HAP-1 (cell line): ENCODE data around the gene PI4K2B.
"Not testable (repeated sequence)": the region's sequence is repeated elsewhere in the genome, so short reads cannot be mapped to it uniquely, and the experiment has no call there.

ENCODE experiments used
- DNase-seq, 2 experiments: peaks; one replicate each; pipeline ENCODE4 v3.0.0-alpha.2; 2016 to 2020; ENCODE audit warnings: low spot score in 2 of 2
- H3K27me3 ChIP-seq: fragments of 250-450 bp; sonication (Bioruptor Pico); 2 replicates; pipeline ENCODE4 v1.5.1; 2020; ENCODE audit warnings: low read depth, mild to moderate bottlenecking, moderate library complexity
- H3K36me3 ChIP-seq: fragments of 250-450 bp; sonication (Bioruptor Pico); replicated peaks from 2 replicates; pipeline ENCODE4 v1.5.1; 2020; ENCODE audit warnings: mild to moderate bottlenecking
- H3K4me1 ChIP-seq: fragments of 250-450 bp; sonication (Bioruptor Pico); 2 replicates; pipeline ENCODE4 v1.5.1; 2020; ENCODE audit warnings: mild to moderate bottlenecking
- H3K4me3 ChIP-seq: fragments of 250-450 bp; sonication (Bioruptor Pico); 2 replicates; pipeline ENCODE4 v1.5.1; 2020; ENCODE audit warnings: mild to moderate bottlenecking, moderate library complexity
- H3K9me3 ChIP-seq: fragments of 250-450 bp; sonication (Bioruptor Pico); 2 replicates; pipeline ENCODE4 v1.5.1; 2020; ENCODE audit warnings: mild to moderate bottlenecking, moderate library complexity
- in situ Hi-C: fragments of 300-500 bp; cut with MboI; formaldehyde crosslinking; loops from 3 replicates; pipeline ENCODE4 v1.14.3; 2020; ENCODE audit warnings: low sequenced_read_pairs, inconsistent platforms, mixed read lengths

Gene PI4K2B

GRCh38 chr4:25302626-25303025 is 68.8 kb downstream of the PI4K2B start:
- Histone ChIP-seq H3K4me3 (no peak overlapping the region), H3K27me3 (no peaks in the 10 kb centered on the region), H3K9me3 (no peaks in the 10 kb centered on the region), H3K4me1 (peaks cover 8% of the 10 kb centered on the region), H3K36me3 (no peaks in the 10 kb centered on the region)
- DNase-seq = no peak
- in situ Hi-C loops = no loop called here

GRCh38 chr4:25303578-25303977 is 69.7 kb downstream of the PI4K2B start:
- H3K4me1 ChIP-seq = peaks cover 5% of the 10 kb centered on the region
- no peaks in the 10 kb centered on the region for H3K27me3 ChIP-seq
- DNase-seq = no peak
- no peak overlapping the region for H3K4me3 ChIP-seq
- no peaks in the 10 kb centered on the region for H3K36me3 ChIP-seq
- no peaks in the 10 kb centered on the region for H3K9me3 ChIP-seq
- in situ Hi-C loops = no loop called here

DNA sequence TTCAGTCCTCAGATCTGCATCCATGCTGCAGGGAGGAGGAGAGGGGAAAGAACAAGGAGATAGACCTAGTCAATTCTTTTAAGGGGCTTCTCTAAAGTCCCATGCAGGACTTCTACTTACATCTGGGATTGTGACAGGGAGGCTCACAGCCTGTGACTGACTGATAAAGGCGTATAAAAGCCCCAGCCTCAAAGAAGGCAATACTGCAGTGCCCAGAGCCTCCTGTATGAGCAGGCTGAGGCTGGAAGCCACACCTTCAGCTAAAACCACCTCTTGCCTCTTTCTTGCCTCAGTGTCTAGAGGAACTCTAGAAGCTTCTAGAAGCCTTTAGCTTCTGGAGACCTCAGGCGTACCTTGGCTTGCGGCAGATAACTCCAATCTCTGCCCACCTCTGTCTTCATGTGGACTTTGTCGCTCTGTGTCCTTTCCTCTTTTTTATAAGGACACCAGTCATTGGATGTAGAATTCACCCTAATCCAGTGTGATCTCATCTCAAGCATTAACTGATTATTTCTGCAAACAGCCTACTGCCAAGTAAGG is 72.8 kb downstream of the PI4K2B start:
- in situ Hi-C loops = no loop called here
- H3K27me3 ChIP-seq = no peaks in the 10 kb centered on the region
- DNase-seq = no peak
- no peaks in the 10 kb centered on the region for H3K36me3 ChIP-seq
- peaks cover 17% of the 10 kb centered on the region for H3K4me1 ChIP-seq
- H3K4me3 ChIP-seq = no peak overlapping the region
- H3K9me3 ChIP-seq = no peaks in the 10 kb centered on the region

- in situ Hi-C loops = no loop called here
- Histone ChIP-seq H3K4me1 (peaks cover 21% of the 10 kb centered on the region), H3K27me3 (no peaks in the 10 kb centered on the region), H3K9me3 (no peaks in the 10 kb centered on the region), H3K36me3 (no peaks in the 10 kb centered on the region), H3K4me3 (no peak overlapping the region)
- DNase-seq = no peak
Measured at GRCh38 chr4:25307596-25307995, 73.8 kb downstream of the PI4K2B start.

- H3K36me3 ChIP-seq = no peaks in the 10 kb centered on the region
- H3K4me1 ChIP-seq = peaks cover 21% of the 10 kb centered on the region
- no peak for DNase-seq
- H3K9me3 ChIP-seq = no peaks in the 10 kb centered on the region
- in situ Hi-C loops = no loop called here
- no peak overlapping the region for H3K4me3 ChIP-seq
- no peaks in the 10 kb centered on the region for H3K27me3 ChIP-seq
Measured at GRCh38 chr4:25308306-25308705, 74.5 kb downstream of the PI4K2B start.

- in situ Hi-C loops = no loop called here
- H3K27me3 ChIP-seq = no peaks in the 10 kb centered on the region
- DNase-seq = no peak
- no peaks in the 10 kb centered on the region for H3K36me3 ChIP-seq
- H3K9me3 ChIP-seq = no peaks in the 10 kb centered on the region
- H3K4me3 ChIP-seq = no peak overlapping the region
- H3K4me1 ChIP-seq = peaks cover 21% of the 10 kb centered on the region
Measured at GRCh38 chr4:25308761-25309160, 74.9 kb downstream of the PI4K2B start.

DNA sequence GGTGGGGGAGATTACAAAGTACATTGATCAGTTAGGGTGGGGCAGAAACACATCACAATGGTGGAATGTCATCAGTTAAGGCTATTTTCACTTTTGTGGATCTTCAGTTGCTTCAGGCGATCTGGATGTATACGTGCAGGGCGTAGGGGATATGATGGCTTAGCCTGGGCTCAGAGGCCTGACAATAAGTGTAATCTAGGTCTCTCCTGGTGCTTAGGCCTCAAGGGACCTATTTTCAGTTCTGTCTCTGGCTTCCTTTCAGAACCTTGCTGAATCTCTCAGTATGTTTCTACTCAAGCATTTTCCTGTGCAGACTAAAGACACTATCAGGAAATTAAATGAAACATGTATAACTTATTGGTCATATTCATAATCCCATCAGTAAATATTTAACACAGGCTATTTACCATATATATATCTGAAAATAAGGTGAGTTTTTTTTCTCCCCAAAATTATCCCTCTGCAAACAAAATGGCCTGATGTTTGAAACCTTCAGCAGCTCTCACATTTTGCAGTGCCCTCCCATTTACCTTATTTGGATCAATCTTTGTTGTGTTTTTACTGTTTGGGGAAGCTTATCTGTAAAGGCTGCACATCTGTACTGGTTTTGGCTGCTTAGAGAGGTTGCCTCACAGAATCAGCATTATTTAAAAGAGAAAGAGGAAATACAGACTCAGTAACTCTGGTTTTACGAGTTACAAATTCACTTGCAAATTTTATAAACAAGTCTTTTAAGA is 76.4 kb downstream of the PI4K2B start:
- Histone ChIP-seq H3K4me3 (no peak overlapping the region), H3K9me3 (no peaks in the 10 kb centered on the region), H3K4me1 (peaks cover 21% of the 10 kb centered on the region), H3K36me3 (no peaks in the 10 kb centered on the region), H3K27me3 (no peaks in the 10 kb centered on the region)
- in situ Hi-C loops = no loop called here
- peak; percentile 62 to 76 for DNase-seq

DNA sequence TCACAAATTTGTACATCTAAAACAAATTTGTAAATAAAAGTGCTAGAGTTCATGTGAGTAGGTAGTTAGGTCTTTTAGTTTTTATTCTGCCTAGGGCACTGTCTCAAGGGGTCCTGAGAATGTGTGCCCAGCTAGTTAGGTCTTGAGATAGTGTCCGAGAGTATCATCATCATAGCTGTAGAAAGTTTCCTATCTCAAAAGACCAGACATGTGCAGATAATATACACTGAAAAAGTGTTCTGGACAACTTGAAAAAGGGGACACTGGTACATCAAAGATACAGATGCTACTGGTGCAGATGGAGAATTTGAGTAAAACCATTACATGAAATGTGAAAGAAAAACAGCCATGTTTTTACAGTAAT is 77.0 kb downstream of the PI4K2B start:
- Histone ChIP-seq H3K36me3 (no peaks in the 10 kb centered on the region), H3K9me3 (no peaks in the 10 kb centered on the region), H3K27me3 (no peaks in the 10 kb centered on the region), H3K4me1 (peaks cover 21% of the 10 kb centered on the region), H3K4me3 (no peak overlapping the region)
- DNase-seq = no peak
- in situ Hi-C loops = no loop called here

DNA sequence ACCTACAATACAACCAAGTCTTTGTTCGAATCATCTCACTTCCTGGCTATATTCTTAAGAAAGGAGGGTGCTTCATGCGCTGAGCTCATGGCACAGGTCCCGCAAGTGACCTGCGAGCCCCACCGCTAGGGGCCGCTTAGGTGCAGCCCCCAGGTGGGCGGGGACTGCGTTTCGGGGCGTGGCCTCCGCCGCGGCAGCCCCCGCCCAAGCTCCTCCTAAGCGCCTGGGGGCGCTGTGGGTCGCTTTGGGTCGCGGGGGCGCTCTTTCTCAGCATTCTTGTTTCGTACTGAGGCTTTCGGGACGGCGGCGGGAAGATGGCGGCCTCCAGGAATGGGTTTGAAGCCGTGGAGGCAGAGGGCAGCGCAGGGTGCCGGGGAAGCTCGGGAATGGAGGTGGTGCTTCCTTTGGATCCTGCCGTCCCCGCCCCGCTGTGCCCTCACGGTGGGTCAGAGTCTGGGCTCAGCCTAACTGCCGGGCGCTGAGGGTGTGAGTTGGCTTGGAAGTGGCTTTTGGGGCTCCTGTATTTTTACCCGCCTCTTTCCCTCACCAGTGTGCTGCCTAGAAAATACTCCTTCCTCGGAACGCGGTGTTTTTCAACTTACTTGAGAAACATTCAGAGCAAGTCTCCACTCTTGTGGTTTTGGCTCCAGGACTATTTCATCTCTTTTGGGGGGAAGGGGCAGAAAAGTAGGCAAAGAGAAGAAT is 78.8 kb downstream of the PI4K2B start, which contains the start of gene ZCCHC4:
TSS of gene ZCCHC4 (plus strand) at position 279 of the 705 bp plus-strand sequence. CDS start at position 315, 36 bp downstream.
- no peaks in the 10 kb centered on the region for H3K9me3 ChIP-seq
- peak; percentile 78 to 91 for DNase-seq
- no peaks in the 10 kb centered on the region for H3K27me3 ChIP-seq
- H3K4me3 ChIP-seq = peak within 1 kb of the TSS; percentile 83
- in situ Hi-C loops = no loop called here
- peaks cover 5% of the 10 kb centered on the region for H3K36me3 ChIP-seq
- peaks cover 21% of the 10 kb centered on the region for H3K4me1 ChIP-seq

- in situ Hi-C loops = no loop called here
- peak overlapping the region; percentile 83 for H3K4me3 ChIP-seq
- peak in 1 of 2 experiments; percentile 32 for DNase-seq
- no peaks in the 10 kb centered on the region for H3K27me3 ChIP-seq
- peaks cover 21% of the 10 kb centered on the region for H3K4me1 ChIP-seq
- peaks cover 5% of the 10 kb centered on the region for H3K36me3 ChIP-seq
- no peaks in the 10 kb centered on the region for H3K9me3 ChIP-seq
Measured at GRCh38 chr4:25313201-25313895, 79.5 kb downstream of the PI4K2B start.

DNA sequence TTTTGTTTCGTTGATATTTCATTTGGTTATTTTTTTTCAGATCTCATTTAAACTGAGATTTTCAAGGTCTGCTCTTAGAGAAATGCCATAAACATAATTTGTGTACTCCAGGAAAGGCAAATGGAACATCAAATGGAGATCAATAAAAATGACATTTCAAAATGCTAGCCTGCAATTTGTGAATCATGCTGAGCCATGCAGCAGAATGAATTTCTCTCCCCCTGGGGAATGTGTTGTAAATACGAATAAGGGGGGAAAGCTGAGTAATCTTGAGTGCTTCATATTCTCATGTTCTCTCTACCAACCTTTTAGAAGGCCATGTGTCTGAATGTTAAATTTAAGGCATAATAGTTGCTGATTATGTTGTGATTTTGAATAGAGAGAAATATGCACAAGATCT is 86.5 kb downstream of the PI4K2B start:
- Histone ChIP-seq H3K36me3 (peaks cover 5% of the 10 kb centered on the region), H3K4me3 (no peak overlapping the region), H3K27me3 (no peaks in the 10 kb centered on the region), H3K9me3 (no peaks in the 10 kb centered on the region), H3K4me1 (no peaks in the 10 kb centered on the region)
- no peak for DNase-seq
- in situ Hi-C loops = no loop called here

DNA sequence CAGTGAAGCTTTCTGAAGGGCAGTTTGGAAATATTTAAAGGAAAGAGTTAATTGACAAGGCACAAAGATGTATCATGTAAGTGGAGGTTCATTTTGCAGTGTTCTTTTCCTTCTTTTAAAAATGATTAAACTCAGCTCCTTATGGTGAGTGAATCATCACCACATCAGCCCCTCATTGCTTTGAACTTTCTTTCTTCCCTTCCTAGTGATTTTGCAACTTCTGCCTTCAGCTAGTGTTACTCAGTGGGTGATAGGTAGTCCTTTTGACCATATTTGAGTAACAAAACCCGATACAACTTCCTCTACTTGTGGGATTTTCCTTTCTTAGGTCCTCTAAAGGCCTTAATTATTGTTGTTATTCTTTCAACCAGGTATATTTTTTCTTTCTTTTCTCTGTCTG is 86.9 kb downstream of the PI4K2B start:
- Histone ChIP-seq H3K4me3 (no peak overlapping the region), H3K4me1 (no peaks in the 10 kb centered on the region), H3K27me3 (no peaks in the 10 kb centered on the region), H3K9me3 (no peaks in the 10 kb centered on the region), H3K36me3 (peaks cover 5% of the 10 kb centered on the region)
- in situ Hi-C loops = no loop called here
- no peak for DNase-seq

- in situ Hi-C loops = no loop called here
Measured at GRCh38 chr4:25321703-25322102, 87.9 kb downstream of the PI4K2B start.

GRCh38 chr4:25328463-25328862 is 94.6 kb downstream of the PI4K2B start:
- H3K4me1 ChIP-seq, H3K4me3 ChIP-seq, H3K9me3 ChIP-seq, H3K36me3 ChIP-seq, in situ Hi-C loops, DNase-seq, H3K27me3 ChIP-seq: not testable (repeated sequence)

More at GRCh38 chr4:25321703-25322102, 87.9 kb downstream of the PI4K2B start:
- DNase-seq = no peak
- H3K4me1 ChIP-seq = no peaks in the 10 kb centered on the region
- H3K4me3 ChIP-seq = no peak overlapping the region
- H3K36me3 ChIP-seq = no peaks in the 10 kb centered on the region; the same call in 1 of the 2 replicates
- no peaks in the 10 kb centered on the region for H3K27me3 ChIP-seq
- no peaks in the 10 kb centered on the region for H3K9me3 ChIP-seq
